WERI-Rb-1 (cell line): ENCODE results near the gene APBB1.
"Not testable (repeated sequence)": the region's sequence is repeated elsewhere in the genome, so short reads cannot be mapped to it uniquely, and the experiment has no call there.

Experiments used
- DNase-seq: peaks from one replicate; pipeline ENCODE4 v3.0.0-alpha.2; 2020
- H3K27ac ChIP-seq: fragments of 250-450 bp; sonication (Bioruptor Pico); 2 replicates; pipeline ENCODE4 v1.5.1; 2020; ENCODE audit warnings: mild to moderate bottlenecking, moderate library complexity
- H3K27me3 ChIP-seq: fragments of 250-450 bp; sonication (Bioruptor Pico); 2 replicates; pipeline ENCODE4 v1.5.1; 2021; ENCODE audit warnings: mild to moderate bottlenecking, low read depth, moderate library complexity; ENCODE audit not compliant: insufficient read depth, severe bottlenecking
- H3K36me3 ChIP-seq: fragments of 250-450 bp; sonication (Bioruptor Pico); 2 replicates; pipeline ENCODE4 v1.5.1; 2020; ENCODE audit warnings: mild to moderate bottlenecking, moderate library complexity
- H3K4me3 ChIP-seq: 2 replicates; pipeline ENCODE4 v1.5.1; 2011; ENCODE audit warnings: low read depth, mild to moderate bottlenecking, control low read depth, low read length
- H3K9me3 ChIP-seq: fragments of 250-450 bp; sonication (Bioruptor Pico); 2 replicates; pipeline ENCODE4 v1.5.1; 2021; ENCODE audit warnings: mild to moderate bottlenecking, moderate library complexity; ENCODE audit not compliant: severe bottlenecking
- CTCF ChIP-seq: IDR thresholded peaks from 2 replicates; pipeline ENCODE4 v1.5.1; 2011; ENCODE audit warnings: low read depth, mild to moderate bottlenecking, control low read depth, inconsistent platforms, low read length

Gene APBB1

GRCh38 chr11:6400431-6401345 lies 18.2 kb downstream of the APBB1 start:
- TF ChIP-seq CTCF = no peak
- H3K9me3 ChIP-seq = no peaks in the 10 kb centered on the region
- no peaks in the 10 kb centered on the region for H3K27me3 ChIP-seq
- H3K36me3 ChIP-seq = peaks cover 10% of the 10 kb centered on the region
- no peak for DNase-seq
- H3K27ac ChIP-seq = no peak overlapping the region
- no peak overlapping the region for H3K4me3 ChIP-seq

GRCh38 chr11:6397636-6398035 lies 21.3 kb downstream of the APBB1 start:
- no peak overlapping the region for H3K27ac ChIP-seq
- H3K4me3 ChIP-seq = no peak overlapping the region
- H3K9me3 ChIP-seq = no peaks in the 10 kb centered on the region
- peaks cover 10% of the 10 kb centered on the region for H3K36me3 ChIP-seq
- H3K27me3 ChIP-seq = no peaks in the 10 kb centered on the region
- no peak for DNase-seq
- TF ChIP-seq CTCF = no peak

- no peaks in the 10 kb centered on the region for H3K9me3 ChIP-seq
- DNase-seq = no peak
These were observed 21.7 kb downstream of the APBB1 start for GRCh38 chr11:6397156-6397555.

GRCh38 chr11:6395470-6396060 lies 23.3 kb downstream of the APBB1 start:
- Histone ChIP-seq H3K4me3 (no peak overlapping the region), H3K36me3 (peaks cover 3% of the 10 kb centered on the region), H3K27ac (no peak overlapping the region), H3K9me3 (no peaks in the 10 kb centered on the region), H3K27me3 (no peaks in the 10 kb centered on the region)
- TF ChIP-seq CTCF = no peak
- DNase-seq = no peak

More at GRCh38 chr11:6397156-6397555, 21.7 kb downstream of the APBB1 start:
- Histone ChIP-seq H3K36me3 (peaks cover 10% of the 10 kb centered on the region), H3K27ac (no peak overlapping the region), H3K4me3 (no peak overlapping the region), H3K27me3 (no peaks in the 10 kb centered on the region)
- no peak for TF ChIP-seq CTCF

GRCh38 chr11:6393989-6394670 lies 24.8 kb downstream of the APBB1 start:
- Histone ChIP-seq H3K27me3 (no peaks in the 10 kb centered on the region), H3K36me3 (peaks cover 2% of the 10 kb centered on the region; the same call in 1 of the 2 replicates), H3K4me3 (no peak overlapping the region), H3K27ac (no peak overlapping the region), H3K9me3 (no peaks in the 10 kb centered on the region)
- TF ChIP-seq CTCF = no peak
- DNase-seq = no peak

GRCh38 chr11:6392251-6392650 lies 26.6 kb downstream of the APBB1 start:
- not testable (repeated sequence) for H3K9me3 ChIP-seq, H3K27ac ChIP-seq, H3K36me3 ChIP-seq, DNase-seq, H3K4me3 ChIP-seq, H3K27me3 ChIP-seq
